Cardiac fibroblast (primary cell): ENCODE data around the gene LAD1.
A peak's percentile ranks its signal among the peaks of the same experiment; 100 is the strongest.

Experiments used
- DNase-seq, 2 donors: peaks; one replicate each; pipeline versions ENCODE4 v3.0.0 to v3.0.0-alpha.2; 2010; ENCODE audit warnings: low read depth in 2 of 2
- H3K4me3 ChIP-seq, 2 donors: replicated peaks in 1 of 2; 1 replicate in 1 of 2; 2 replicates in 1 of 2; pipeline ENCODE4 v1.5.1; 2011; ENCODE audit warnings: low read depth in 2 of 2, low read length in 2 of 2, mild to moderate bottlenecking in 2 of 2, moderate library complexity in 1 of 2
- CTCF ChIP-seq: IDR thresholded peaks from one replicate; pipeline ENCODE4 v1.5.1; 2011; ENCODE audit warnings: low read depth, mild to moderate bottlenecking, low read length, inconsistent platforms

Gene LAD1

GRCh38 chr1:201359031-201359872 is 39.9 kb downstream of the LAD1 start:
- no peak overlapping the region for H3K4me3 ChIP-seq
- TF ChIP-seq CTCF, result no peak
- DNase-seq, result no peak

- peak; percentile 36 to 59 for DNase-seq
- H3K4me3 ChIP-seq, result no peak overlapping the region
- TF ChIP-seq CTCF, result no peak
Measured at GRCh38 chr1:201358596-201358995, 40.5 kb downstream of the LAD1 start.

GRCh38 chr1:201357636-201358348 is 41.3 kb downstream of the LAD1 start:
- no peak overlapping the region for H3K4me3 ChIP-seq
- DNase-seq, result no peak
- no peak for TF ChIP-seq CTCF

- DNase-seq, result no peak
- TF ChIP-seq CTCF, result no peak
Measured at GRCh38 chr1:201357211-201357610, 41.9 kb downstream of the LAD1 start.

GRCh38 chr1:201356701-201357100 is 42.4 kb downstream of the LAD1 start:
- DNase-seq, result no peak
- no peak overlapping the region for H3K4me3 ChIP-seq
- TF ChIP-seq CTCF, result no peak

More at GRCh38 chr1:201357211-201357610, 41.9 kb downstream of the LAD1 start:
- H3K4me3 ChIP-seq, result no peak overlapping the region

GRCh38 chr1:201356236-201356635 is 42.9 kb downstream of the LAD1 start:
- no peak for DNase-seq
- no peak for TF ChIP-seq CTCF
- H3K4me3 ChIP-seq, result no peak overlapping the region
